IPS-15b (cell line): ENCODE measurements around the gene SLC24A3.
"Not testable (repeated sequence)": the region's sequence is repeated elsewhere in the genome, so short reads cannot be mapped to it uniquely, and the experiment has no call there.

Experiments
- H3K27me3 ChIP-seq: one replicate; pipeline ENCODE4 v1.6.1; 2013; ENCODE audit warnings: low read length; ENCODE audit not compliant: control insufficient read depth, insufficient read depth
- H3K36me3 ChIP-seq: one replicate; pipeline ENCODE4 v1.6.1; 2013; ENCODE audit warnings: low read length; ENCODE audit not compliant: control insufficient read depth, insufficient read depth
- H3K4me1 ChIP-seq: one replicate; pipeline ENCODE4 v1.6.1; 2013; ENCODE audit warnings: mild to moderate bottlenecking, low read length; ENCODE audit not compliant: control insufficient read depth, insufficient read depth
- H3K4me3 ChIP-seq: one replicate; pipeline ENCODE4 v1.5.1; 2013; ENCODE audit warnings: low read depth, low read length
- H3K9ac ChIP-seq: one replicate; pipeline ENCODE4 v1.6.1; 2013; ENCODE audit warnings: low read depth, mild to moderate bottlenecking, low read length
- H3K9me3 ChIP-seq: one replicate; pipeline ENCODE4 v1.6.1; 2013; ENCODE audit warnings: mild to moderate bottlenecking, low read length; ENCODE audit not compliant: control insufficient read depth, insufficient read depth

Gene SLC24A3

GRCh38 chr20:19671374-19671773, 458.9 kb downstream of the SLC24A3 start:
- no peaks in the 10 kb centered on the region for H3K27me3 ChIP-seq
- H3K36me3 ChIP-seq, result no peaks in the 10 kb centered on the region
- no peak overlapping the region for H3K9ac ChIP-seq
- H3K4me1 ChIP-seq, result no peaks in the 10 kb centered on the region
- no peak overlapping the region for H3K4me3 ChIP-seq
- H3K9me3 ChIP-seq, result no peaks in the 10 kb centered on the region

GRCh38 chr20:19672498-19672897, 460.1 kb downstream of the SLC24A3 start:
- Histone ChIP-seq H3K4me1 (no peaks in the 10 kb centered on the region), H3K9me3 (no peaks in the 10 kb centered on the region), H3K9ac (no peak overlapping the region), H3K4me3 (no peak overlapping the region), H3K27me3 (no peaks in the 10 kb centered on the region), H3K36me3 (no peaks in the 10 kb centered on the region)

- Histone ChIP-seq H3K27me3 (no peaks in the 10 kb centered on the region), H3K36me3 (no peaks in the 10 kb centered on the region), H3K4me1 (no peaks in the 10 kb centered on the region), H3K4me3 (no peak overlapping the region), H3K9ac (no peak overlapping the region), H3K9me3 (no peaks in the 10 kb centered on the region)
Measured at GRCh38 chr20:19673575-19673974, 461.1 kb downstream of the SLC24A3 start.

GRCh38 chr20:19676202-19676601, 463.8 kb downstream of the SLC24A3 start:
- peaks cover 3% of the 10 kb centered on the region for H3K36me3 ChIP-seq
- no peak overlapping the region for H3K9ac ChIP-seq
- no peak overlapping the region for H3K4me3 ChIP-seq
- H3K4me1 ChIP-seq, result no peaks in the 10 kb centered on the region
- H3K9me3 ChIP-seq, result peaks cover 3% of the 10 kb centered on the region
- H3K27me3 ChIP-seq, result no peaks in the 10 kb centered on the region

- no peak overlapping the region for H3K9ac ChIP-seq
- peaks cover 3% of the 10 kb centered on the region for H3K9me3 ChIP-seq
- no peaks in the 10 kb centered on the region for H3K27me3 ChIP-seq
- H3K4me1 ChIP-seq, result no peaks in the 10 kb centered on the region
- no peak overlapping the region for H3K4me3 ChIP-seq
- H3K36me3 ChIP-seq, result peaks cover 3% of the 10 kb centered on the region
Measured at GRCh38 chr20:19677336-19677735, 464.9 kb downstream of the SLC24A3 start.

GRCh38 chr20:19678591-19678990, 466.1 kb downstream of the SLC24A3 start:
- H3K27me3 ChIP-seq, H3K4me3 ChIP-seq, H3K36me3 ChIP-seq, H3K4me1 ChIP-seq, H3K9me3 ChIP-seq, H3K9ac ChIP-seq: not testable (repeated sequence)

GRCh38 chr20:19679900-19680495, 467.6 kb downstream of the SLC24A3 start:
- Histone ChIP-seq H3K9me3 (peaks cover 3% of the 10 kb centered on the region), H3K9ac (no peak overlapping the region), H3K27me3 (no peaks in the 10 kb centered on the region), H3K36me3 (peaks cover 3% of the 10 kb centered on the region), H3K4me1 (no peaks in the 10 kb centered on the region), H3K4me3 (no peak overlapping the region)

- Histone ChIP-seq H3K4me1 (no peaks in the 10 kb centered on the region), H3K9me3 (peaks cover 3% of the 10 kb centered on the region), H3K36me3 (peaks cover 3% of the 10 kb centered on the region), H3K4me3 (no peak overlapping the region), H3K9ac (no peak overlapping the region), H3K27me3 (no peaks in the 10 kb centered on the region)
Measured at GRCh38 chr20:19682249-19682648, 469.8 kb downstream of the SLC24A3 start.

GRCh38 chr20:19683188-19683587, 470.7 kb downstream of the SLC24A3 start:
- Histone ChIP-seq H3K4me3 (no peak overlapping the region), H3K9me3 (peaks cover 3% of the 10 kb centered on the region), H3K36me3 (peaks cover 3% of the 10 kb centered on the region), H3K9ac (no peak overlapping the region), H3K4me1 (no peaks in the 10 kb centered on the region), H3K27me3 (no peaks in the 10 kb centered on the region)

GRCh38 chr20:19683822-19684221, 471.4 kb downstream of the SLC24A3 start:
- Histone ChIP-seq H3K4me1 (no peaks in the 10 kb centered on the region), H3K9me3 (peaks cover 3% of the 10 kb centered on the region), H3K9ac (no peak overlapping the region), H3K36me3 (peaks cover 3% of the 10 kb centered on the region), H3K27me3 (no peaks in the 10 kb centered on the region), H3K4me3 (no peak overlapping the region)

GRCh38 chr20:19688031-19688806, 475.8 kb downstream of the SLC24A3 start:
- Histone ChIP-seq H3K9me3 (no peaks in the 10 kb centered on the region), H3K36me3 (no peaks in the 10 kb centered on the region), H3K4me3 (no peak overlapping the region), H3K9ac (no peak overlapping the region), H3K4me1 (no peaks in the 10 kb centered on the region), H3K27me3 (no peaks in the 10 kb centered on the region)

GRCh38 chr20:19690462-19690861, 478.0 kb downstream of the SLC24A3 start:
- Histone ChIP-seq H3K9me3 (no peaks in the 10 kb centered on the region), H3K9ac (no peak overlapping the region), H3K4me1 (no peaks in the 10 kb centered on the region), H3K27me3 (no peaks in the 10 kb centered on the region), H3K36me3 (no peaks in the 10 kb centered on the region), H3K4me3 (no peak overlapping the region)
